ENCODE results near the gene PHLDA3.

DNA sequence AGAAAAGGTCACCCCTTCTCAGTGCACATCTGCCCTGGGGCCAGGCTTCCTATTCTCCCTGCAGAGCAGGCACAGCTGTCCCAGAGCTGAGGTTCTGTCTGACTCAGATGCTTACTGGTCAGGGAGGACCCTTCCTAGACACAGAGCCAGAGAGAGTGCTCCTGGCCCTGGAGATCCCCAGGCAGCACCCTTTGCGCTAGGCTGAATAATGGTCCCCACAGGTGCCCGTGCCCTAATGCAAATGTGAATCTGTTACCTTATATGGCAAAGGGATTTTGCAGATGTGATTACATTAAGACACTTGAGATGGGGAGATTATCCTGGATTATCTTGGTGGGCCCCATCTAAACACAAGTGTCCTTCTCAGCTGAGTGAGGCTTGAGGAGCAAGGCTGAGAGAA is 44.8 kb downstream of the PHLDA3 start:
- TF ChIP-seq, protein P1, sequence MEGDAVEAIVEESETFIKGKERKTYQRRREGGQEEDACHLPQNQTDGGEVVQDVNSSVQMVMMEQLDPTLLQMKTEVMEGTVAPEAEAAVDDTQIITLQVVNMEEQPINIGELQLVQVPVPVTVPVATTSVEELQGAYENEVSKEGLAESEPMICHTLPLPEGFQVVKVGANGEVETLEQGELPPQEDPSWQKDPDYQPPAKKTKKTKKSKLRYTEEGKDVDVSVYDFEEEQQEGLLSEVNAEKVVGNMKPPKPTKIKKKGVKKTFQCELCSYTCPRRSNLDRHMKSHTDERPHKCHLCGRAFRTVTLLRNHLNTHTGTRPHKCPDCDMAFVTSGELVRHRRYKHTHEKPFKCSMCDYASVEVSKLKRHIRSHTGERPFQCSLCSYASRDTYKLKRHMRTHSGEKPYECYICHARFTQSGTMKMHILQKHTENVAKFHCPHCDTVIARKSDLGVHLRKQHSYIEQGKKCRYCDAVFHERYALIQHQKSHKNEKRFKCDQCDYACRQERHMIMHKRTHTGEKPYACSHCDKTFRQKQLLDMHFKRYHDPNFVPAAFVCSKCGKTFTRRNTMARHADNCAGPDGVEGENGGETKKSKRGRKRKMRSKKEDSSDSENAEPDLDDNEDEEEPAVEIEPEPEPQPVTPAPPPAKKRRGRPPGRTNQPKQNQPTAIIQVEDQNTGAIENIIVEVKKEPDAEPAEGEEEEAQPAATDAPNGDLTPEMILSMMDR (IDR thresholded peaks at IDR 0.05): no peak
- TF ChIP-seq POLR2A (IDR thresholded peaks at IDR 0.05) (no peak), POLR2AphosphoS5 (IDR thresholded peaks at IDR 0.05) (no peak)
